OCI-LY1 (cell line): ENCODE measurements around the gene SLC22A3.

Source experiments
- H2AFZ ChIP-seq: fragments of 200-600 bp; sonication (generic), shearing (Covaris generic); 2 replicates; pipeline ENCODE4 v1.6.0; 2014; ENCODE audit warnings: antibody characterized with exemption, mild to moderate bottlenecking, low read length
- H3F3A ChIP-seq: fragments of 200-600 bp; sonication (generic), shearing (Covaris generic); 2 replicates; pipeline ENCODE4 v1.6.0; 2014; ENCODE audit warnings: mild to moderate bottlenecking, antibody characterized with exemption, low read length, moderate library complexity; ENCODE audit not compliant: insufficient read depth
- H3K27ac ChIP-seq: fragments of 200-600 bp; sonication (generic); 2 replicates; pipeline ENCODE4 v1.5.1; 2014; ENCODE audit warnings: low read length, mixed run types, mild to moderate bottlenecking, low read depth; ENCODE audit not compliant: poor library complexity, severe bottlenecking
- H3K27me3 ChIP-seq: fragments of 200-600 bp; sonication (generic); 2 replicates; pipeline ENCODE4 v1.6.0; 2014; ENCODE audit warnings: antibody characterized with exemption, mild to moderate bottlenecking, low read length, moderate library complexity; ENCODE audit not compliant: insufficient read depth
- H3K36me3 ChIP-seq: fragments of 200-600 bp; sonication (generic); 2 replicates; pipeline ENCODE4 v1.6.1; 2014; ENCODE audit warnings: mild to moderate bottlenecking, antibody characterized with exemption, low read length, moderate library complexity, mixed read lengths; ENCODE audit not compliant: insufficient read depth
- H3K4me1 ChIP-seq: fragments of 200-600 bp; sonication (generic); 2 replicates; pipeline ENCODE4 v1.5.1; 2014; ENCODE audit warnings: mild to moderate bottlenecking, low read length, moderate library complexity; ENCODE audit not compliant: insufficient read depth, severe bottlenecking
- H3K4me2 ChIP-seq: fragments of 200-600 bp; sonication (generic), shearing (Covaris generic); 2 replicates; pipeline ENCODE4 v1.6.1; 2014; ENCODE audit warnings: low read length
- H3K4me3 ChIP-seq: fragments of 200-600 bp; sonication (generic); 2 replicates; pipeline ENCODE4 v1.5.1; 2014; ENCODE audit warnings: low read length, low read depth, mild to moderate bottlenecking, mixed read lengths; ENCODE audit not compliant: poor library complexity, severe bottlenecking
- H3K79me2 ChIP-seq: fragments of 200-600 bp; shearing (Covaris generic); 2 replicates; pipeline ENCODE4 v1.6.1; 2016; ENCODE audit warnings: mixed run types, low read length, mixed read lengths; ENCODE audit not compliant: insufficient read depth
- H3K9ac ChIP-seq: fragments of 200-600 bp; sonication (generic), shearing (Covaris generic); 2 replicates; pipeline ENCODE4 v1.6.1; 2014; ENCODE audit warnings: mild to moderate bottlenecking, low read length, mixed read lengths
- H3K9me2 ChIP-seq: fragments of 200-600 bp; sonication (generic), shearing (Covaris generic); 2 replicates; pipeline ENCODE4 v1.6.1; 2014; ENCODE audit warnings: low read depth, mild to moderate bottlenecking, low read length, mixed read lengths
- H3K9me3 ChIP-seq: fragments of 200-600 bp; shearing (Covaris generic); 2 replicates; pipeline ENCODE4 v1.6.1; 2014; ENCODE audit warnings: low read length, mixed read lengths
- H4K20me1 ChIP-seq: fragments of 200-600 bp; sonication (generic), shearing (Covaris generic); 2 replicates; pipeline ENCODE4 v1.6.0; 2016; ENCODE audit warnings: mild to moderate bottlenecking, low read length; ENCODE audit not compliant: insufficient read depth
- CTCF ChIP-seq: fragments of 200-600 bp; sonication (generic), shearing (Covaris generic); IDR thresholded peaks from 2 replicates; pipeline ENCODE4 v1.5.1; 2017; ENCODE audit warnings: mild to moderate bottlenecking, antibody characterized with exemption, low read length, moderate library complexity, mixed read lengths
- EZH2 ChIP-seq: fragments of 200-600 bp; sonication (generic), shearing (Covaris generic); IDR thresholded peaks from 2 replicates; pipeline ENCODE4 v1.8.0; 2017; ENCODE audit warnings: borderline replicate concordance, mixed run types, mild to moderate bottlenecking, antibody characterized with exemption, low read length, moderate library complexity, mixed read lengths

Gene SLC22A3

GRCh38 chr6:160343144-160343543 is 5.0 kb upstream of the SLC22A3 start:
- H3K27me3 ChIP-seq = no peaks in the 10 kb centered on the region
- no peak for TF ChIP-seq CTCF
- no peak for TF ChIP-seq EZH2
- no peak overlapping the region for H3K4me3 ChIP-seq

GRCh38 chr6:160344271-160344670 is 3.9 kb upstream of the SLC22A3 start:
- H3K9me3 ChIP-seq = no peaks in the 10 kb centered on the region
- TF ChIP-seq EZH2 (no peak), CTCF (no peak)
- no peaks in the 10 kb centered on the region for H3K27me3 ChIP-seq
- no peaks in the 10 kb centered on the region for H3F3A ChIP-seq
- no peak overlapping the region for H3K27ac ChIP-seq
- no peaks in the 10 kb centered on the region for H3K9me2 ChIP-seq
- H3K79me2 ChIP-seq = no peaks in the 10 kb centered on the region
- no peaks in the 10 kb centered on the region for H4K20me1 ChIP-seq
- H3K36me3 ChIP-seq = no peaks in the 10 kb centered on the region
- no peak overlapping the region for H3K4me2 ChIP-seq
- H2AFZ ChIP-seq = no peak overlapping the region
- H3K4me3 ChIP-seq = no peak overlapping the region
- H3K9ac ChIP-seq = no peak overlapping the region
- H3K4me1 ChIP-seq = no peaks in the 10 kb centered on the region

More at GRCh38 chr6:160343144-160343543, 5.0 kb upstream of the SLC22A3 start:
- H3K79me2 ChIP-seq = no peaks in the 10 kb centered on the region
- H3K4me1 ChIP-seq = no peaks in the 10 kb centered on the region
- no peaks in the 10 kb centered on the region for H3K9me3 ChIP-seq
- H3K4me2 ChIP-seq = no peak overlapping the region
- no peak overlapping the region for H2AFZ ChIP-seq
- H3K36me3 ChIP-seq = no peaks in the 10 kb centered on the region
- no peaks in the 10 kb centered on the region for H3F3A ChIP-seq
- H4K20me1 ChIP-seq = no peaks in the 10 kb centered on the region
- H3K9me2 ChIP-seq = no peaks in the 10 kb centered on the region
- no peak overlapping the region for H3K9ac ChIP-seq
- no peak overlapping the region for H3K27ac ChIP-seq

- Histone ChIP-seq H3K79me2 (no peaks in the 10 kb centered on the region), H3K9ac (no peak overlapping the region), H3K9me3 (no peaks in the 10 kb centered on the region), H3K9me2 (no peaks in the 10 kb centered on the region), H2AFZ (no peak overlapping the region), H3K36me3 (no peaks in the 10 kb centered on the region), H3K4me1 (no peaks in the 10 kb centered on the region), H3F3A (no peaks in the 10 kb centered on the region), H3K27me3 (no peaks in the 10 kb centered on the region), H3K27ac (no peak overlapping the region), H4K20me1 (no peaks in the 10 kb centered on the region), H3K4me2 (no peak overlapping the region), H3K4me3 (no peak overlapping the region)
- TF ChIP-seq EZH2 (no peak), CTCF (no peak)
These were observed 637 bp upstream of the SLC22A3 start for GRCh38 chr6:160347259-160348222.
